Putamen (tissue), 1 donor: Measurements from ENCODE around the gene CDR2.
A peak's percentile ranks its signal among the peaks of the same experiment; 100 is the strongest.
"Not testable (repeated sequence)": the region's sequence is repeated elsewhere in the genome, so short reads cannot be mapped to it uniquely, and the experiment has no call there.

Experiments used
- DNase-seq: peaks from one replicate; pipeline ENCODE4 v3.0.0-alpha.2; 2016; ENCODE audit warnings: low spot score

The CDR2 gene

GRCh38 chr16:22304411-22304810, 70.0 kb downstream of the CDR2 start:
- DNase-seq: no peak

- no peak for DNase-seq
Measured at GRCh38 chr16:22302776-22303363, 71.5 kb downstream of the CDR2 start.

GRCh38 chr16:22301423-22301822, 73.0 kb downstream of the CDR2 start:
- not testable (repeated sequence) for DNase-seq

GRCh38 chr16:22300427-22301071, 73.9 kb downstream of the CDR2 start:
- peak; percentile 79 for DNase-seq

- no peak for DNase-seq
Measured at GRCh38 chr16:22299036-22299435, 75.4 kb downstream of the CDR2 start.

GRCh38 chr16:22297871-22298733, 76.3 kb downstream of the CDR2 start:
- DNase-seq: peak; percentile 87

GRCh38 chr16:22297114-22297870, 77.1 kb downstream of the CDR2 start, which contains the start of gene POLR3E:
POLR3E (plus strand) TSS chr16:22297409; CDS start chr16:22302969, 5,560 bp downstream.
- DNase-seq: peak; percentile 99

GRCh38 chr16:22296225-22297113, 78.0 kb downstream of the CDR2 start:
- DNase-seq: peak; percentile 11
